ENCODE data around the gene PLCB2. TPM values are rescaled to one million over a fixed set of nuclear protein-coding genes. Genes with fewer than 3 reads are reported as not detected.

Gene PLCB2
- total RNA-seq, 1 experiment from 2014 or later = 1.7 TPM

- no peak overlapping the region for H3K27ac ChIP-seq (ENCODE audit: low read length)
- ChIA-PET POLR2A (no interaction called here), CTCF (no interaction called here)
- no peaks in the 10 kb centered on the region for H3K27me3 ChIP-seq (ENCODE audit: control insufficient read depth, insufficient read depth, low read length)
- no peak overlapping the region for H3K4me3 ChIP-seq (ENCODE audit: low read depth in 2 of 2, low read length in 2 of 2)
- no peak for TF ChIP-seq POLR2AphosphoS5 (IDR thresholded peaks at IDR 0.05; ENCODE audit: low read depth, low read length)
- TF ChIP-seq TCF7L2 (IDR thresholded peaks at IDR 0.05; ENCODE audit: low read depth, low read length) = no peak
- TF ChIP-seq REST (IDR thresholded peaks at IDR 0.05; ENCODE audit: insufficient read depth in 1 of 2, low read depth in 2 of 2, low read length in 1 of 2) = no peak
- no peak for TF ChIP-seq CTCF (IDR thresholded peaks at IDR 0.05)
- no peak for TF ChIP-seq SIN3A (IDR thresholded peaks at IDR 0.05; ENCODE audit: borderline replicate concordance, insufficient read depth, low read depth, low read length)
- ATAC-seq = no peak
- BruUV-seq (replicated peaks) = no TSS peak
- in situ Hi-C loops (cut with HindIII; ENCODE audit: low pct_unique_long_range_greater_than_20kb, low sequenced_read_pairs) (no loop called here), intact Hi-C loops (cut with micrococcal nuclease; ENCODE audit: unreplicated experiment) (no loop called here)
- no peak for DNase-seq (ENCODE audit: low read depth, low spot score)
- no peaks in the 10 kb centered on the region for H3K9me3 ChIP-seq (ENCODE audit: control insufficient read depth, insufficient read depth, low read depth, low read length)
- peaks cover 16% of the 10 kb centered on the region; the same call in 1 of the 2 replicates for H3K4me1 ChIP-seq (ENCODE audit: control insufficient read depth, insufficient read depth, low read length)
- no peaks in the 10 kb centered on the region for H3K36me3 ChIP-seq (ENCODE audit: control insufficient read depth, insufficient read depth, low read length)
Observed at GRCh38 chr15:40287968-40288367, 19.8 kb downstream of the PLCB2 start.

- no TSS peak for BruUV-seq (replicated peaks)
- ATAC-seq = no peak
- ChIA-PET POLR2A (no interaction called here), CTCF (no interaction called here)
- Histone ChIP-seq H3K9me3 (ENCODE audit: control insufficient read depth, insufficient read depth, low read depth, low read length) (no peaks in the 10 kb centered on the region), H3K4me1 (ENCODE audit: control insufficient read depth, insufficient read depth, low read length) (peaks cover 16% of the 10 kb centered on the region; the same call in 1 of the 2 replicates), H3K27me3 (ENCODE audit: control insufficient read depth, insufficient read depth, low read length) (no peaks in the 10 kb centered on the region), H3K4me3 (ENCODE audit: low read depth in 2 of 2, low read length in 2 of 2) (no peak overlapping the region), H3K36me3 (ENCODE audit: control insufficient read depth, insufficient read depth, low read length) (no peaks in the 10 kb centered on the region), H3K27ac (ENCODE audit: low read length) (no peak overlapping the region)
- no peak for DNase-seq (ENCODE audit: low read depth, low spot score)
- TF ChIP-seq CTCF (IDR thresholded peaks at IDR 0.05) = no peak
- no peak for TF ChIP-seq TCF7L2 (IDR thresholded peaks at IDR 0.05; ENCODE audit: low read depth, low read length)
- no peak for TF ChIP-seq REST (IDR thresholded peaks at IDR 0.05; ENCODE audit: insufficient read depth in 1 of 2, low read depth in 2 of 2, low read length in 1 of 2)
- TF ChIP-seq POLR2AphosphoS5 (IDR thresholded peaks at IDR 0.05; ENCODE audit: low read depth, low read length) = no peak
- TF ChIP-seq SIN3A (IDR thresholded peaks at IDR 0.05; ENCODE audit: borderline replicate concordance, insufficient read depth, low read depth, low read length) = no peak
- intact Hi-C loops (cut with micrococcal nuclease; ENCODE audit: unreplicated experiment) = no loop called here
- in situ Hi-C loops (cut with HindIII; ENCODE audit: low pct_unique_long_range_greater_than_20kb, low sequenced_read_pairs) = no loop called here
Observed at GRCh38 chr15:40287505-40287904, 20.2 kb downstream of the PLCB2 start.

Measured in Panc1 (cell line).